ENCODE data around the gene ITPRID1. TPM values are rescaled to one million over a fixed set of nuclear protein-coding genes. Genes with fewer than 3 reads are reported as not detected.

The ITPRID1 gene
- total RNA-seq, 1 experiment from 2014 or later = not detected

- no peak for DNase-seq (ENCODE audit: extremely low read depth, low read depth)
These were observed 178.6 kb downstream of the ITPRID1 start for GRCh38 chr7:31692451-31692850.

DNA sequence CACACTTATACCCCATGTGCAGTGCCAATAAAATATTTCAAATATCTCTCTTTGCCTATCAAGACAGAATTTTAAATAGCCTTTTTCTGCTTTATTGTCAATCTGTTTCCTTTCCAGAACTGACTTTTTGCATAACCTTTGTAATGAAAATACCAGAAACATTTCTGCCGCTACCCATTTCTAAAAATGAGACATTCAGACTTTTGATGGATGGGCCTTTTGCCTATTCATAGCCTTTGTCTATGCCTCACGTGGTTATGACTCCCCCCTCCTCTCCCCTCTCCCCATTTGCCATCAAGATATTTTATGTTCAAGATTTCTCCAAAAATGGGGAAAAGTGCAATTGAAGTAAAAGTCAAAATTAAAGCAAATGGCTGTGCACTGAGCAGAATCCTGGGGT, 179.0 kb downstream of the ITPRID1 start:
- no peak for DNase-seq (ENCODE audit: extremely low read depth, low read depth)

- no peak for DNase-seq (ENCODE audit: extremely low read depth, low read depth)
These were observed 182.1 kb downstream of the ITPRID1 start for GRCh38 chr7:31695859-31696614.

DNA sequence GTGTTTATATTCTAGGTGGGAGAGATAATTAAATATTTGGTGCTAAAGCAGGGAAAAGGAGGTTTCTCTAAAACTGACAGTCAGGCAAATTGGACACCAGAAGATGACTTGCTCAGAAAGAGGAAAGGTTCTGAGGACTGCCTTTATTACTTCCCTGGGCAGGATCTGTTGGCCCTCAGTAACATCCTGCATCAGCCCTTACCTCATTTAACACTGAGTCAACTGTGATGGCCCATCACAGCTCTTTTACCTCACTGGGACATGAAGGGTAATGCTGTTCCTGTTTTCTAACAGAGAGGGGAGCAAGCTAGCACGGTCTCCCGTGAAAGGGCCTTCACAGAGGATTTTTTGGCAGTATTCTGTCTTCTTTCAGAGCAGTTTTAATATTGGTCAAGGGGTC, 185.2 kb downstream of the ITPRID1 start:
- DNase-seq (ENCODE audit: extremely low read depth, low read depth) = no peak

DNA sequence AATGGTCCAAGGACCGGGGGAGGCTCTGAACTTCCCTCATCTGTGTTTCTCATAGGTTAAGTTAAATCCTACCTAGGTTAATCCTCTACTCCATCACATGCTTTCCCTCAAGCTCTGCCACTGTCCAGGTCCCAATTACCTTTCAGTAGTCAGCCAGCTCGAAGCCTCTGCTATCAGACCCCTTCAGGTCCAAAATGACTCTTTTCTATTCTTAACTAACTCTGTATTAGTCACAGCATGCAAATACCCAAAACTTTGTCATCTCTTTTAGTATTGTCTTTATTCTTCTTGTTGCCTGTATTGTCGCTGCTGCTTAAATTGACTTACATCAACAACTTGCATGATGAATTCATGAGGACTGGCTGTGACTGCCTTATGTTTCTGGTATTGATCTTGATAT, 188.5 kb downstream of the ITPRID1 start:
- DNase-seq (ENCODE audit: extremely low read depth, low read depth) = no peak

DNA sequence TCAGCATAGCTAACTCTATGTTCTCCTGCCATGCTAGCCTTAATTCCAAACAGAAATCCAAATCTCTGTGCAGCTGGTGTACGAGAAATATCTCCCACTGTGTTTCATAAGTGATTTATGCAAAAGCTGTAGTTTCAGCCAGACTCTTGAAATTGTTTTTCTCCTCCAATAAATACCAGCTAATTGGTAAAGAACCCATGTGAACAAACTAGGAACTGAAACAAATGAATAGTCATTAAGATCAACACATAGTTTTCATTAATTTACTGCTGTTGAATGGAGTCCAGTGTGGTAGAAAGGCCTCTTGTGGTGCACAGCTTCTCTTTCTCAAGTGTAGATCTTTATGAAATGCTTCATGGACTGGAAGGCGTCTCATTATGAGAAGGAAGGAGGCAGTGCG, 191.5 kb downstream of the ITPRID1 start:
- DNase-seq (ENCODE audit: extremely low read depth, low read depth) = no peak

- no peak for DNase-seq (ENCODE audit: extremely low read depth, low read depth)
These were observed 193.2 kb downstream of the ITPRID1 start for GRCh38 chr7:31707089-31707488.

Other genes starting within 250 kb of the ITPRID1 start
- not detected in 2 replicates for gene NEUROD6, start 173.4 kb upstream of the ITPRID1 start, total RNA-seq (2014; rRNA removed; shearing (Covaris generic))
- gene PPP1R17, start 173.1 kb downstream of the ITPRID1 start, total RNA-seq (2014; rRNA removed; shearing (Covaris generic)) = not detected in 2 replicates

All from NCI-H460 (cell line).